Measurements from ENCODE around the gene MAPK7. TPM values are rescaled to one million over a fixed set of nuclear protein-coding genes. Genes with fewer than 3 reads are reported as not detected.

MAPK7 gene
- total and polyA plus RNA-seq, 3 donors from 2014 or later: 49.7 to 65.4 (median 54.1) TPM

GRCh38 chr17:19357351-19357750, 20.9 kb upstream of the MAPK7 start:
- DNase-seq: no peak

DNA sequence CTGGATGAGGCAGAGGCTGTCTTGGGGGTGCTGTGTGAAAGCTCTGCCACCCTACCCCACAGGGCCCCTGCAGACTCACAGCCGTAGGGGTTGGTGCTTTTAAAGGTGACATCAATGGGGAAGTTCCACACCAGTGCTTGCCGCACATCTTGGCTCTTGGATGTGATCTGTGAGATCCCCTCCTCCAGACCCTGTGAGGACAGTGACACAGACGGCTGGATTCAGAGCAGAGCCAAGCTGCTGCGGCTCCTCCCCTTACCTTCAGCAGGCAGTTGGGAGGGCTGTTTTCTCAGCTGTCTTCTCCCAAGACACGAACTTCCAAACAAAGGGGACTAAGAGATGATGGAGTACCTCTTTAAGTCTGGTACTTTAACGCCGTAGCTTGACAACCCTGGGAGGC, 20.5 kb upstream of the MAPK7 start:
- DNase-seq: no peak

More at GRCh38 chr17:19357351-19357750, 20.9 kb upstream of the MAPK7 start:
- Histone ChIP-seq H3K4me3 (no peak overlapping the region), H3K4me1 (no peaks in the 10 kb centered on the region), H3K36me3 (ENCODE audit: low read depth, missing control alignments) (no peaks in the 10 kb centered on the region), H3K27ac (no peak overlapping the region), H3K9me3 (no peaks in the 10 kb centered on the region), H3K27me3 (no peaks in the 10 kb centered on the region)
- 87 to 89% methylated on average over 7 of the region's 7 CpGs for WGBS, 2 donors
- TF ChIP-seq POLR2A (IDR thresholded peaks at IDR 0.05): no peak
- TF ChIP-seq CTCF (IDR thresholded peaks at IDR 0.05): no peak
- intact Hi-C loops (cut with DNase I; ENCODE audit: low total_unique reads): no loop called here

DNA sequence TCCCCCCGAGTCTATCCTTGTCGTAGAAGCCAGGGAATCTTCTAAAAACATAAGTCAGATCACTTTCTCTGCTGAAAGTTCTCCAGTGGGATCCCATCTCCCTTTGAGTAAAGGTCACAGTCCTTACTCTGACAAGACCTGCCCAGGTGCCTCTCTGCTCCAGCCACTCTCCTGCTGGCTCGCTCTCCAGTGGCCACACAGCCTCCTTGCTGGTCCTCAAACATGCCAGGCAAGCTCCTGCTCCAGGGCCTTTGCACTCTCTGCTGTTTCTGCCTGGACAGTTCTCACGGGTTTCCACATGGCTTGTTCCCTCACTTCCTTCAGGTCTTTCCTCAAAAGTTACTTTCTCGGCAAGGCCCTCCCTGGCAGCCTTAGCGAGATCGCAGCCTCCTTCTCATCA, 19.1 kb upstream of the MAPK7 start:
- intact Hi-C loops (cut with DNase I; ENCODE audit: low total_unique reads): no loop called here
- Histone ChIP-seq H3K36me3 (ENCODE audit: low read depth, missing control alignments) (no peaks in the 10 kb centered on the region), H3K27ac (no peak overlapping the region), H3K27me3 (no peaks in the 10 kb centered on the region), H3K4me1 (peaks cover 1% of the 10 kb centered on the region), H3K9me3 (no peaks in the 10 kb centered on the region), H3K4me3 (no peak overlapping the region)
- 89 to 92% methylated on average over 7 of the region's 7 CpGs for WGBS, 2 donors
- no peak for DNase-seq
- no peak for TF ChIP-seq POLR2A (IDR thresholded peaks at IDR 0.05)
- TF ChIP-seq CTCF (IDR thresholded peaks at IDR 0.05): no peak

More for the DNA sequence above, 20.5 kb upstream of the MAPK7 start:
- 83 to 85% methylated on average over 6 to 7 of the region's 7 CpGs for WGBS, 2 donors
- H3K36me3 ChIP-seq (ENCODE audit: low read depth, missing control alignments): no peaks in the 10 kb centered on the region
- no peaks in the 10 kb centered on the region for H3K9me3 ChIP-seq
- H3K4me1 ChIP-seq: no peaks in the 10 kb centered on the region
- no peak overlapping the region for H3K4me3 ChIP-seq
- no peak overlapping the region for H3K27ac ChIP-seq
- TF ChIP-seq POLR2A (IDR thresholded peaks at IDR 0.05) (no peak), CTCF (IDR thresholded peaks at IDR 0.05) (no peak)
- H3K27me3 ChIP-seq: no peaks in the 10 kb centered on the region
- intact Hi-C loops (cut with DNase I; ENCODE audit: low total_unique reads): no loop called here

DNA sequence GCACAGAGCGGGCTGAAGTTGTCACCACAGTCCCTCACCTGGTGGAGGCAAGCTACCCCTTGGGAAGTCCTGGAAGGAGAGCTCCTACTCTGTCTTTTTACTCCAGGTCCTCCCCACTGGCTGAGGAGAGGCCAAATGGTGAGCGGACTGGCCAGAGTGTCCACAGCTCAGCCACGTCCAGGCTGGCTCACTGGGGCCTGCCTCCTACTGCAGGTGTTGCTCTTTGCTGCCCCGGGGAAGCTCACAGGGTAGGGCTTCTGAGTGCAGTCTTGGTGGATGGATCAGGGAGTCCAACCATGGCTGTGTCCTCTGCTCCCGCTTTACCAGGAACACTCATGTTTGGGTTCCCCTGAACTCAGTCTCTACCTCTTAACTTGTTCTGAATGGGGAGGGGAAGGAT, 18.4 kb upstream of the MAPK7 start:
- no peak overlapping the region for H3K27ac ChIP-seq
- no peak for DNase-seq
- WGBS, 2 donors: 94% methylated on average over 5 of the region's 5 CpGs
- no peaks in the 10 kb centered on the region for H3K27me3 ChIP-seq
- no peaks in the 10 kb centered on the region for H3K9me3 ChIP-seq
- peaks cover 8% of the 10 kb centered on the region for H3K4me1 ChIP-seq
- TF ChIP-seq CTCF (IDR thresholded peaks at IDR 0.05) (no peak), POLR2A (IDR thresholded peaks at IDR 0.05) (no peak)
- H3K4me3 ChIP-seq: no peak overlapping the region
- intact Hi-C loops (cut with DNase I; ENCODE audit: low total_unique reads): loop anchor here (5.0 to 10.0 kb wide), 2 partner anchors 87 to 405 kb away; no protein-coding TSS in a partner anchor
- H3K36me3 ChIP-seq (ENCODE audit: low read depth, missing control alignments): no peaks in the 10 kb centered on the region

DNA sequence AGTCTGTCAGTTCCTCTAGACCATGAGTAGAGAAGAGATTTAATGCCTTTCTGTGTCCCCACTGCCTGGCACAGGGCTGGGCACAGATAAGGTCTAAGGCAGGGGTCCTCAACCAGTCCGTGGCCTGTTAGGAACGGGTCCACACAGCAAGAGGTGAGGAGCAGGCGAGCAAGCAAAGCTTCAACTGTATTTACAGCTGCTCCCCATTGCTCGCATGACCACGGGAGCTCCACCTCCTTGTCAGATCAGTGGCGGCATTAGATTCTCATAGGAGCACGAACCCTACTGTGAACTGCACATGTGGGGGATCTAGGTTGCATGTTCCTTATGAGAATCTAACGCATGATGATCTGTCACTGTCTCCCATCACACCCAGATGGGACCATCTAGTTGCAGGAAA, 17.5 kb upstream of the MAPK7 start:
- intact Hi-C loops (cut with DNase I; ENCODE audit: low total_unique reads): loop anchor here (5.0 to 10.0 kb wide), 2 partner anchors 87 to 404 kb away; no protein-coding TSS in a partner anchor
- Histone ChIP-seq H3K36me3 (ENCODE audit: low read depth, missing control alignments) (no peaks in the 10 kb centered on the region), H3K4me3 (no peak overlapping the region), H3K27me3 (no peaks in the 10 kb centered on the region), H3K27ac (no peak overlapping the region), H3K9me3 (no peaks in the 10 kb centered on the region), H3K4me1 (peaks cover 12% of the 10 kb centered on the region)
- WGBS, 2 donors: 94 to 96% methylated on average over 6 to 8 of the region's 8 CpGs
- TF ChIP-seq CTCF (IDR thresholded peaks at IDR 0.05) (no peak), POLR2A (IDR thresholded peaks at IDR 0.05) (no peak)
- no peak for DNase-seq
